SK-N-SH (cell line): ENCODE results near the gene AVP. TPM values are rescaled to one million over a fixed set of nuclear protein-coding genes. Genes with fewer than 3 reads are reported as not detected.
"Not testable (repeated sequence)": the region's sequence is repeated elsewhere in the genome, so short reads cannot be mapped to it uniquely, and the experiment has no call there.

Experiments used
- CTCF ChIA-PET: fragments of 300-600, 350-600 bp; formaldehyde crosslinking; extraction: SDS; loops from one replicate; lab custom pipeline; 2021; lab: Yijun Ruan, JAX
- POLR2A ChIA-PET: fragments of 350-600 bp; sonication (Branson Sonifier 250); formaldehyde crosslinking; extraction: SDS; loops from one replicate; lab custom pipeline; 2020; ENCODE audit warnings: antibody characterized with exemption, inconsistent platforms; lab: Yijun Ruan, JAX
- DNase-seq: peaks from one replicate; pipeline ENCODE4 v3.0.0; 2012
- H2AFZ ChIP-seq: fragments of 200-600 bp; sonication (generic); 2 replicates; pipeline ENCODE4 v1.8.1; 2016; ENCODE audit warnings: antibody characterized with exemption, mild to moderate bottlenecking, low read depth
- H3F3A ChIP-seq: fragments of 200-600 bp; sonication (generic); replicated peaks from 2 replicates; pipeline ENCODE3; 2016; ENCODE audit warnings: antibody characterized with exemption, mild to moderate bottlenecking; ENCODE audit not compliant: insufficient read depth
- H3K27ac ChIP-seq, 2 experiments: fragments of 200-500 bp in 1 of 2; fragments of 200-600 bp in 1 of 2; sonication (Bioruptor generic) in 1 of 2; sonication (generic), shearing (Covaris generic) in 1 of 2; 2 replicates each; pipeline versions ENCODE4 v1.5.1 to v1.6.1; 2014 to 2016; ENCODE audit warnings: low read depth in 2 of 2, inconsistent platforms in 1 of 2, low read length in 1 of 2, mild to moderate bottlenecking in 1 of 2, mixed read lengths in 1 of 2
- H3K27me3 ChIP-seq: fragments of 200-600 bp; sonication (generic), shearing (Covaris generic); 2 replicates; pipeline ENCODE4 v1.6.1; 2016; ENCODE audit warnings: mixed run types; ENCODE audit not compliant: insufficient read depth
- H3K36me3 ChIP-seq, 2 experiments: fragments of 200-500 bp in 1 of 2; fragments of 200-600 bp in 1 of 2; sonication (Bioruptor generic) in 1 of 2; sonication (generic) in 1 of 2; replicated peaks in 1 of 2; 2 replicates each; pipeline versions ENCODE3 to v1.5.1; 2014 to 2016; ENCODE audit warnings: low read length in 1 of 2, mild to moderate bottlenecking in 1 of 2; ENCODE audit not compliant: insufficient read depth in 2 of 2, control insufficient read depth in 1 of 2
- H3K4me1 ChIP-seq, 2 experiments: fragments of 200-500 bp in 1 of 2; fragments of 200-600 bp in 1 of 2; sonication (Bioruptor generic) in 1 of 2; sonication (generic), shearing (Covaris generic) in 1 of 2; 2 replicates each; pipeline versions ENCODE4 v1.5.1 to v1.6.1; 2014 to 2016; ENCODE audit warnings: low read depth in 1 of 2, low read length in 1 of 2, mixed run types in 1 of 2; ENCODE audit not compliant: insufficient read depth in 2 of 2, control insufficient read depth in 1 of 2
- H3K4me2 ChIP-seq: fragments of 200-600 bp; sonication (generic), shearing (Covaris generic); 2 replicates; pipeline ENCODE4 v1.6.1; 2017; ENCODE audit warnings: mixed run types
- H3K4me3 ChIP-seq, 2 experiments: fragments of 200-500 bp in 1 of 2; fragments of 200-600 bp in 1 of 2; sonication (Bioruptor generic) in 1 of 2; sonication (generic), shearing (Covaris generic) in 1 of 2; 2 replicates each; pipeline versions ENCODE4 v1.5.1 to v1.8.1; 2014 to 2016; ENCODE audit warnings: low read depth in 2 of 2, inconsistent platforms in 1 of 2, low read length in 1 of 2, mild to moderate bottlenecking in 1 of 2, mixed read lengths in 1 of 2, moderate library complexity in 1 of 2
- H3K79me2 ChIP-seq: fragments of 200-600 bp; sonication (generic); 2 replicates; pipeline ENCODE4 v1.8.1; 2017; ENCODE audit warnings: mild to moderate bottlenecking; ENCODE audit not compliant: insufficient read depth
- H3K9ac ChIP-seq: fragments of 200-600 bp; sonication (generic); 2 replicates; pipeline ENCODE4 v1.6.1; 2017; ENCODE audit warnings: mixed run types
- H3K9me2 ChIP-seq: fragments of 200-600 bp; sonication (generic); 2 replicates; pipeline ENCODE4 v1.6.1; 2017; ENCODE audit warnings: mixed run types
- H3K9me3 ChIP-seq: fragments of 200-600 bp; sonication (generic); 2 replicates; pipeline ENCODE4 v1.6.1; 2017; ENCODE audit warnings: mixed run types, mild to moderate bottlenecking, moderate library complexity
- H4K20me1 ChIP-seq: fragments of 200-600 bp; sonication (generic); 2 replicates; pipeline ENCODE4 v1.6.1; 2017; ENCODE audit warnings: mild to moderate bottlenecking, mixed run types; ENCODE audit not compliant: insufficient read depth
- CHD2 ChIP-seq: fragments of 150-350 bp; IDR thresholded peaks from 2 replicates; pipeline ENCODE4 v1.6.1; 2018; ENCODE audit warnings: low read length; ENCODE audit not compliant: partially characterized antibody
- ELF1 ChIP-seq: IDR thresholded peaks from 2 replicates; pipeline ENCODE4 v1.4.0; 2012
- EP300 ChIP-seq, 2 experiments: IDR thresholded peaks; 2 replicates each; pipeline versions ENCODE4 v1.4.0 to v1.6.1; 2012; ENCODE audit warnings: borderline replicate concordance in 1 of 2, low read depth in 1 of 2, low read length in 1 of 2
- FOSL2 ChIP-seq: IDR thresholded peaks from 2 replicates; pipeline ENCODE4 v1.4.0; 2012; ENCODE audit warnings: low read depth, mild to moderate bottlenecking, moderate library complexity, borderline replicate concordance
- GABPA ChIP-seq: IDR thresholded peaks from 2 replicates; pipeline ENCODE4 v1.4.0; 2012; ENCODE audit warnings: low read depth, mild to moderate bottlenecking
- JUND ChIP-seq: IDR thresholded peaks from 2 replicates; pipeline ENCODE4 v1.4.0; 2012
- MXI1 ChIP-seq: IDR thresholded peaks from 2 replicates; pipeline ENCODE4 v1.6.1; 2012; ENCODE audit warnings: mild to moderate bottlenecking, low read depth, low read length, improper control_type of control experiment
- NRF1 ChIP-seq: IDR thresholded peaks from 2 replicates; pipeline ENCODE4 v1.6.1; 2012; ENCODE audit warnings: low read depth, mild to moderate bottlenecking, low read length
- PBX3 ChIP-seq: IDR thresholded peaks from 2 replicates; pipeline ENCODE4; 2012
- POLR2AphosphoS5 ChIP-seq: IDR thresholded peaks from 2 replicates; pipeline ENCODE4 v1.6.1; 2012; ENCODE audit warnings: low read depth, low read length
- RAD21 ChIP-seq: IDR thresholded peaks from 2 replicates; pipeline ENCODE4 v1.6.1; 2012; ENCODE audit warnings: mild to moderate bottlenecking, low read length
- RXRA ChIP-seq: IDR thresholded peaks from 2 replicates; pipeline ENCODE4 v1.4.0; 2012; ENCODE audit warnings: low read depth, mild to moderate bottlenecking, borderline replicate concordance
- SIN3A ChIP-seq: IDR thresholded peaks from 2 replicates; pipeline ENCODE4 v1.6.1; 2012; ENCODE audit warnings: low read depth, mild to moderate bottlenecking, low read length, moderate library complexity, borderline replicate concordance
- SMC3 ChIP-seq: IDR thresholded peaks from 2 replicates; pipeline ENCODE4 v1.6.1; 2012; ENCODE audit warnings: low read depth, low read length, improper control_type of control experiment
- TCF12 ChIP-seq: IDR thresholded peaks from 2 replicates; pipeline ENCODE4 v1.4.0; 2012
- WGBS: methylation state at CpG from one replicate; pipeline ENCODE4 v1.1.6; 2017; ENCODE audit warnings: low lambda C conversion rate; 5-methylcytosine and 5-hydroxymethylcytosine counted together
- polyA plus RNA-seq, 3 experiments: library from polyadenylated mRNA; depleted of rRNA; stranded (reverse); fragments of >200 nt; gene quantifications; 2 replicates each; pipeline ENCODE4 v1.2.3, GENCODE V29; 2012
- TF ChIP-seq, protein P1 (sequence below): IDR thresholded peaks from 2 replicates; pipeline ENCODE4 v1.6.1; 2012; ENCODE audit warnings: mild to moderate bottlenecking, low read depth, low read length, moderate library complexity
- TF ChIP-seq, protein P2 (sequence below): fragments of 200-600 bp; sonication (generic); IDR thresholded peaks from 2 replicates; pipeline ENCODE4 v1.6.1; 2017; ENCODE audit warnings: antibody characterized with exemption, mild to moderate bottlenecking, moderate library complexity
- TF ChIP-seq, protein P3 (sequence below): IDR thresholded peaks from 2 replicates; pipeline ENCODE4 v1.4.0; 2012; ENCODE audit warnings: low read depth, borderline replicate concordance

Gene AVP
- polyA plus RNA-seq, 1 of the 3 experiments (the other 2 are of a cell fraction): not detected

GRCh38 chr20:3126527-3126859, 42.0 kb upstream of the AVP start:
- H3K4me1 ChIP-seq: peaks cover 0 to 5% of the 10 kb centered on the region in 2 experiments; a peak in 1 of 4 replicates
- H3K36me3 ChIP-seq: peaks cover 8 to 15% of the 10 kb centered on the region in 2 experiments
- no peaks in the 10 kb centered on the region for H3K9me2 ChIP-seq
- no peaks in the 10 kb centered on the region; the same call in 1 of the 2 replicates for H4K20me1 ChIP-seq
- H2AFZ ChIP-seq: no peak overlapping the region
- no peaks in the 10 kb centered on the region for H3K27me3 ChIP-seq
- H3K27ac ChIP-seq: no peak overlapping the region
- no peak overlapping the region for H3K9ac ChIP-seq
- TF ChIP-seq ELF1: no peak
- TF ChIP-seq PBX3: no peak
- TF ChIP-seq MXI1: no peak
- TF ChIP-seq, protein P1, sequence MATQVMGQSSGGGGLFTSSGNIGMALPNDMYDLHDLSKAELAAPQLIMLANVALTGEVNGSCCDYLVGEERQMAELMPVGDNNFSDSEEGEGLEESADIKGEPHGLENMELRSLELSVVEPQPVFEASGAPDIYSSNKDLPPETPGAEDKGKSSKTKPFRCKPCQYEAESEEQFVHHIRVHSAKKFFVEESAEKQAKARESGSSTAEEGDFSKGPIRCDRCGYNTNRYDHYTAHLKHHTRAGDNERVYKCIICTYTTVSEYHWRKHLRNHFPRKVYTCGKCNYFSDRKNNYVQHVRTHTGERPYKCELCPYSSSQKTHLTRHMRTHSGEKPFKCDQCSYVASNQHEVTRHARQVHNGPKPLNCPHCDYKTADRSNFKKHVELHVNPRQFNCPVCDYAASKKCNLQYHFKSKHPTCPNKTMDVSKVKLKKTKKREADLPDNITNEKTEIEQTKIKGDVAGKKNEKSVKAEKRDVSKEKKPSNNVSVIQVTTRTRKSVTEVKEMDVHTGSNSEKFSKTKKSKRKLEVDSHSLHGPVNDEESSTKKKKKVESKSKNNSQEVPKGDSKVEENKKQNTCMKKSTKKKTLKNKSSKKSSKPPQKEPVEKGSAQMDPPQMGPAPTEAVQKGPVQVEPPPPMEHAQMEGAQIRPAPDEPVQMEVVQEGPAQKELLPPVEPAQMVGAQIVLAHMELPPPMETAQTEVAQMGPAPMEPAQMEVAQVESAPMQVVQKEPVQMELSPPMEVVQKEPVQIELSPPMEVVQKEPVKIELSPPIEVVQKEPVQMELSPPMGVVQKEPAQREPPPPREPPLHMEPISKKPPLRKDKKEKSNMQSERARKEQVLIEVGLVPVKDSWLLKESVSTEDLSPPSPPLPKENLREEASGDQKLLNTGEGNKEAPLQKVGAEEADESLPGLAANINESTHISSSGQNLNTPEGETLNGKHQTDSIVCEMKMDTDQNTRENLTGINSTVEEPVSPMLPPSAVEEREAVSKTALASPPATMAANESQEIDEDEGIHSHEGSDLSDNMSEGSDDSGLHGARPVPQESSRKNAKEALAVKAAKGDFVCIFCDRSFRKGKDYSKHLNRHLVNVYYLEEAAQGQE: no peak
- TF ChIP-seq SIN3A: no peak
- TF ChIP-seq RAD21: no peak
- no peak for TF ChIP-seq TCF12
- TF ChIP-seq, protein P2, sequence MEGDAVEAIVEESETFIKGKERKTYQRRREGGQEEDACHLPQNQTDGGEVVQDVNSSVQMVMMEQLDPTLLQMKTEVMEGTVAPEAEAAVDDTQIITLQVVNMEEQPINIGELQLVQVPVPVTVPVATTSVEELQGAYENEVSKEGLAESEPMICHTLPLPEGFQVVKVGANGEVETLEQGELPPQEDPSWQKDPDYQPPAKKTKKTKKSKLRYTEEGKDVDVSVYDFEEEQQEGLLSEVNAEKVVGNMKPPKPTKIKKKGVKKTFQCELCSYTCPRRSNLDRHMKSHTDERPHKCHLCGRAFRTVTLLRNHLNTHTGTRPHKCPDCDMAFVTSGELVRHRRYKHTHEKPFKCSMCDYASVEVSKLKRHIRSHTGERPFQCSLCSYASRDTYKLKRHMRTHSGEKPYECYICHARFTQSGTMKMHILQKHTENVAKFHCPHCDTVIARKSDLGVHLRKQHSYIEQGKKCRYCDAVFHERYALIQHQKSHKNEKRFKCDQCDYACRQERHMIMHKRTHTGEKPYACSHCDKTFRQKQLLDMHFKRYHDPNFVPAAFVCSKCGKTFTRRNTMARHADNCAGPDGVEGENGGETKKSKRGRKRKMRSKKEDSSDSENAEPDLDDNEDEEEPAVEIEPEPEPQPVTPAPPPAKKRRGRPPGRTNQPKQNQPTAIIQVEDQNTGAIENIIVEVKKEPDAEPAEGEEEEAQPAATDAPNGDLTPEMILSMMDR: no peak
- no peak for TF ChIP-seq GABPA
- no peak for TF ChIP-seq JUND
- no peak for TF ChIP-seq EP300 (IDR thresholded peaks at IDR 0.05; ENCODE audit: borderline replicate concordance in 1 of 2, low read depth in 1 of 2, low read length in 1 of 2)
- TF ChIP-seq POLR2AphosphoS5: no peak
- no peak for TF ChIP-seq CHD2
- TF ChIP-seq FOSL2: no peak
- TF ChIP-seq, protein P3, sequence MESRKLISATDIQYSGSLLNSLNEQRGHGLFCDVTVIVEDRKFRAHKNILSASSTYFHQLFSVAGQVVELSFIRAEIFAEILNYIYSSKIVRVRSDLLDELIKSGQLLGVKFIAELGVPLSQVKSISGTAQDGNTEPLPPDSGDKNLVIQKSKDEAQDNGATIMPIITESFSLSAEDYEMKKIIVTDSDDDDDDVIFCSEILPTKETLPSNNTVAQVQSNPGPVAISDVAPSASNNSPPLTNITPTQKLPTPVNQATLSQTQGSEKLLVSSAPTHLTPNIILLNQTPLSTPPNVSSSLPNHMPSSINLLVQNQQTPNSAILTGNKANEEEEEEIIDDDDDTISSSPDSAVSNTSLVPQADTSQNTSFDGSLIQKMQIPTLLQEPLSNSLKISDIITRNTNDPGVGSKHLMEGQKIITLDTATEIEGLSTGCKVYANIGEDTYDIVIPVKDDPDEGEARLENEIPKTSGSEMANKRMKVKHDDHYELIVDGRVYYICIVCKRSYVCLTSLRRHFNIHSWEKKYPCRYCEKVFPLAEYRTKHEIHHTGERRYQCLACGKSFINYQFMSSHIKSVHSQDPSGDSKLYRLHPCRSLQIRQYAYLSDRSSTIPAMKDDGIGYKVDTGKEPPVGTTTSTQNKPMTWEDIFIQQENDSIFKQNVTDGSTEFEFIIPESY: no peak
- TF ChIP-seq SMC3: no peak
- no peak for TF ChIP-seq NRF1
- TF ChIP-seq RXRA: no peak
- H3K9me3 ChIP-seq: no peaks in the 10 kb centered on the region
- no peak overlapping the region for H3K4me2 ChIP-seq
- H3K79me2 ChIP-seq: peaks cover 19% of the 10 kb centered on the region; the same call in 1 of the 2 replicates
- ChIA-PET CTCF (no interaction called here), POLR2A (no interaction called here)
- 87% methylated on average over 1 of the region's 1 CpG for WGBS
- H3K4me3 ChIP-seq: no peak overlapping the region
- peaks cover 4% of the 10 kb centered on the region for H3F3A ChIP-seq
- DNase-seq: no peak

DNA sequence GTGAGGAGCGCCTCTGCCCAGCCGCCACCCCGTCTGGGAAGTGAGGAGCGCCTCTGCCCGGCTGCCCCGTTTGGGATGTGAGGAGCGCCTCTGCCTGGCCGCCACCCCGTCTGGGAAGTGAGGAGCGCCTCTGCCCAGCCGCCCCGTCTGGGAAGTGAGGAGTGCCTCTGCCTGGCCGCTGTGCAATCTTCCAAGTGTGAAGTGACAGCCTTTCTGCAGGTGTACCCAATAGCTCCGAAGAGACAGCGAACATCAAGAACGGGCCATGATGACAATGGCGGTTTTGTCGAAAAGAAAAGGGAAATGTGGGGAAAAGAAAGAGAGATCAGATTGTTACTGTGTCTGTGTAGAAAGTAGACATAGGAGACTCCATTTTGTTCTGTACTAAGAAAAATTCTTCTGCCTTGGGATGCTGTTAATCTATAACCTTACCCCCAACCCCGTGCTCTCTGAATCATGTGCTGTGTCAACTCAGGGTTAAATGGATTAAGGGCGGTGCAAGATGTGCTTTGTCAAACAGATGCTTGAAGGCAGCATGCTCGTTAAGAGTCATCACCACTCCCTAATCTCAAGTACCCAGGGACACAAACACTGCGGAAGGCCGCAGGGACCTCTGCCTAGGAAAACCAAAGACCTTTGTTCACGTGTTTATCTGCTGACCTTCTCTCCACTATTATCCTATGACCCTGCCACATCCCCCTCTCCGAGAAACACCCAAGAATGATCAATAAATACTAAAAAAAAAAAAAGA, 41.4 kb upstream of the AVP start:
- H3K27ac ChIP-seq, H3K4me2 ChIP-seq, H3K9me2 ChIP-seq, H3K27me3 ChIP-seq, CTCF ChIA-PET, H3K9ac ChIP-seq, H2AFZ ChIP-seq, H3F3A ChIP-seq, H3K4me1 ChIP-seq, POLR2A ChIA-PET, H3K9me3 ChIP-seq, H4K20me1 ChIP-seq, DNase-seq, H3K4me3 ChIP-seq: not testable (repeated sequence)
- peaks cover 15% of the 10 kb centered on the region; the same call in 1 of the 2 replicates for H3K79me2 ChIP-seq
- WGBS: 78% methylated on average over 19 of the region's 25 CpGs
- H3K36me3 ChIP-seq: peaks cover 8 to 20% of the 10 kb centered on the region in 2 experiments
